IPS DF 4.7 (cell line): ENCODE results near the gene SLC4A5.
"Not testable (repeated sequence)": the region's sequence is repeated elsewhere in the genome, so short reads cannot be mapped to it uniquely, and the experiment has no call there.

ENCODE experiments used
- DNase-seq: peaks from one replicate; pipeline ENCODE4 v3.0.0-alpha.2; 2013; ENCODE audit warnings: low spot score; ENCODE audit errors: extremely low read depth

SLC4A5 gene

DNA sequence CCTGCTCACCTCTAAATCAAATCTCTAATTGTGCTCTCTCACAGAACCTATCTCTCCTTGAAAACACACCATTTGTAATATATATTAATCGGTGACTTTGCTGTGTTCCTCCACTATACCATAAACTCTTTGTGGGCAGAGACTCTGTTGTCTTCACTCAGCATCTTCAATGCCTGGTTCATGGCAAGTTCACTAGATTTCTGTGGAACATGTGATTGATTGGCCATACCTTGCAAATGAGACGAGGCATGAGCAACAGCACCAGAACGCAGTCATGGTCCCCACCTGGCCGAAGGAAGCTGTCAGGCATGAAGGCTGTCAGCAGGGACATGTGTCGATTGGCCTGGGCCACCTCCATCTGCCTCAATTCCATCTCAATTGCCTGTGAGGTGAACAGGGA lies 25.3 kb upstream of the SLC4A5 start:
- DNase-seq, result no peak

DNA sequence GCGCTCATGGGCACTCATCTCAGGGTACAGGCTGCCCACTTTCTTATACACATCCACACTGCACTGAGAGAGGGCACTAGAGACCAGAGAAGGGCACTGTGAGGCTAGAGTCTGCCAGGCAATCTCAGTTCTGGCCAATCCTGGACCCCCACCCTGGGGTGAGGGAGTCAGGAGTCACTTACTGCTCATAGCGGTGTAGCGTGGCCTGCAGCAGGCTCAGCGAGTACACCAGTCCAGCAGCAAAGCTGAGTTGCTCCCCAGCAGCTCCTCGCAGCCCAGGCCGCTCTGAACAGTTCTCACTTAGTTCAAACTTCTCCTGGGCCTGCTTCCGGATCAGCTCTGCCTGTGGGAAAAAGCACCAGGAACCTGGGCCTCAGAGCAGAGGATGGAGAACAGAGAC lies 24.6 kb upstream of the SLC4A5 start:
- DNase-seq, result no peak

GRCh38 chr2:74366036-74366435 lies 22.8 kb upstream of the SLC4A5 start:
- no peak for DNase-seq

GRCh38 chr2:74364533-74365505 lies 21.6 kb upstream of the SLC4A5 start:
- no peak for DNase-seq

DNA sequence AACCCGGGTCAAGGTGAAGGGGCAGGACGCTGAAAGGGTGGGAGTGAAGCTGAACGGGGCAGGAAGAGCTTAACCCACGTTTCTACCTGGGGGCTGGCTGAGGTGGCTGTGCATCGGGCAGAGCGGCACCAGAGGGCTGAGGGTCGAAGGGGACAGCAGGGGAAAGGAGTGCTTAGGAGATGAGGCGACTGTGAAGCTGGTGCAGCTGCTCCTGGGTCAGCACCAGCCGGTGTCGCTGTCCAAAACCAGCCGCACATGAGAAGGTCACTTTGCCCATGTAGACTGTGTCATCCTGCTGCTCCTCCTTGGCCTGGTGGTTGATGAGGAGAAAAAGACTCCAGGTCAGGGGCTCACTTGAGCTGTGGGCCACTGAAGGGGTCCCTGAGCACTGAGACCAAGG lies 18.1 kb upstream of the SLC4A5 start:
- no peak for DNase-seq

DNA sequence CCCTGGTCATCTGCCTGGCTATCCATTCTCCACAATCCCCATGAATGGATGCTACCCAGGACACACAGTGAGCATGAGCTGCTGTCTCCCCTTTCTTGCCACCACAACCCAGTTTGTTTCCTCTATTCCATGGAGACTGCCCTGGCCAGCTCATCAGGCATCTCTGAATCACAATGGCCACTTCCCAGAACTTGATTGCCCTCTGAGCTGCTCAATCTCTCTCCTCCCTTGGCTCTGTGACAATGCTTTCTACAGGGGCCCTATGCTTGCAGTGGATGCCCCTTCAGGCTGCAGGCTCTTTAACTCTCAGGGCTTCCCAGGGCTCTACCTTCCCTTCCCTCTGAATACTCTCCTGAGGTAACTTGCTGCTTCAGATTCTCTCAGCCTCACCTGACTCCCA lies 14.4 kb upstream of the SLC4A5 start:
- DNase-seq, result no peak

DNA sequence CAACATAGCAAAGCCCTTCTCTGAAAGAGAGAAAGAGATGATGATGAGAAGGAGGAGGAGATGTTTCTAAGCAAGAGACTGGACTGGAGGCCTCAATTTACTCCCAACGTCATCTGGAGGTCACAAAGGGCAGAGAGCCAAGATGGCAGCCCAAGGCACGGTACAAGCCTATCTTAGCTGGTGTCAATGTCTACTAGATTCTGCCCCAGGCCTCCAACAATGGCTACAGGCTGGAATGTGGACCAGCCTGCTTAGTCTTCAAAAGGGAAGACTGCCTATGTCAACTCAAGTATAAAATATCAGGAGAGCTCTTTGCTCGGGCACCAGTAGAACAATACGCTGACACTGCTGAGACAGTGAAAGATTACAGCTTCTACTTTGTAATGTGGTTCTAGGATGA lies 6.7 kb upstream of the SLC4A5 start:
- no peak for DNase-seq

- no peak for DNase-seq
Measured at GRCh38 chr2:74347742-74348141, 4.5 kb upstream of the SLC4A5 start.

GRCh38 chr2:74347303-74347702 lies 4.1 kb upstream of the SLC4A5 start:
- DNase-seq, result no peak

- DNase-seq, result no peak
Measured at GRCh38 chr2:74345272-74345943, 2.2 kb upstream of the SLC4A5 start.

GRCh38 chr2:74336227-74336626 lies 7.0 kb downstream of the SLC4A5 start:
- not testable (repeated sequence) for DNase-seq

- no peak for DNase-seq
Measured at GRCh38 chr2:74334931-74335333, 8.3 kb downstream of the SLC4A5 start.

- DNase-seq, result no peak
Measured at GRCh38 chr2:74333896-74334586, 9.2 kb downstream of the SLC4A5 start.

- no peak for DNase-seq
Measured at GRCh38 chr2:74333175-74333574, 10.0 kb downstream of the SLC4A5 start.

- DNase-seq, result no peak
Measured at GRCh38 chr2:74332550-74333174, 10.6 kb downstream of the SLC4A5 start.

GRCh38 chr2:74328573-74328972 lies 14.6 kb downstream of the SLC4A5 start:
- DNase-seq, result no peak

- no peak for DNase-seq
Measured at GRCh38 chr2:74328074-74328473, 15.1 kb downstream of the SLC4A5 start.

- no peak for DNase-seq
Measured at GRCh38 chr2:74327627-74328026, 15.6 kb downstream of the SLC4A5 start.

DNA sequence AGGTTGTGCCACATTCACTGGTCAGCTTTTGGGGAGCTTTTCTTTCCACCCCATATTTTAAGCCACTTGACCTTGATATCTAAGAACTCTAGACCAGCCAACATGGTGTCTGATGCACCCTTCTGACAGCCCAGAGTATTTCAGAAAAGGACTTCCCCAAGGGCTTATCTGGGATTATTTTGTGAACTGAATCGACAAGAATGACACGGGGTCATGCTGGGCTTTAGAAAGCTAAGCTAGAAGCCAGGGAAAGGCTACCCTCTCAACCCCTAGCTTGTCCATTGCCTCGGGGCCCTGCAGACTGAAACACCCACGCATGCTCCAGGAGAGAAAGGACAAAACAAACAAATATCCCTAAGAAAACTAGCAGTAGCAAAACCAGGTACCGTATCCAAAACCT lies 16.0 kb downstream of the SLC4A5 start:
- DNase-seq, result no peak

DNA sequence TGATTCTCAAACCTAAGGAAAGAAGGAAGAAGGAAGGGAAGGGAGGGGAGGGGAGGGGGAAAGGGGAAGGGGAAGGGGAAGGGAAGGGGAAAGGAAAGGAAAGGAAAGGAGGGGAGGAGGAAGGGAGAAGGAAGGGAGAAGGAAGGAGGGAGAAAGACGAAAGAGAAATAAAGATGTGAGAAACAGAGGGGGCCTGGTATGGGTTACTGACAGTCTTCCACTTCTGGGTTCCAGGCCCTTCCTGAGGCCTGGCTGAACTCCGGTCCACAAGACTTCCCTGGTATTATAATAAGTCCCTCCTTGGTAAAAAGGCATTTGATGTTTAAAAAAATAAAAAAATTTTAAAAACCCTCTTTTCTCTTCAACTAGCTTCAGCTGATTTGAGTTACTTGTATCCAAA lies 17.4 kb downstream of the SLC4A5 start:
- DNase-seq, result no peak

GRCh38 chr2:74321737-74322136 lies 21.5 kb downstream of the SLC4A5 start:
- no peak for DNase-seq

- no peak for DNase-seq
Measured at GRCh38 chr2:74317701-74318100, 25.5 kb downstream of the SLC4A5 start.
